ENCODE data around the gene CXCR6.

CXCR6 gene

GRCh38 chr3:45922950-45923590 is 20.2 kb upstream of the CXCR6 start:
- no peak for DNase-seq

GRCh38 chr3:45923755-45924154 is 19.5 kb upstream of the CXCR6 start:
- DNase-seq, result peak; percentile 5

GRCh38 chr3:45927881-45928280 is 15.4 kb upstream of the CXCR6 start:
- DNase-seq, result no peak

GRCh38 chr3:45929042-45929679 is 14.1 kb upstream of the CXCR6 start:
- DNase-seq, result peak; percentile 23

- no peak for DNase-seq
Observed at GRCh38 chr3:45931496-45931895, 11.8 kb upstream of the CXCR6 start.

- DNase-seq, result peak; percentile 79
Observed at GRCh38 chr3:45932112-45932511, 11.2 kb upstream of the CXCR6 start.

- DNase-seq, result no peak
Observed at GRCh38 chr3:45933591-45933990, 9.7 kb upstream of the CXCR6 start.

GRCh38 chr3:45936261-45936660 is 7.0 kb upstream of the CXCR6 start:
- DNase-seq, result no peak

- no peak for DNase-seq
Observed at GRCh38 chr3:45937206-45938042, 5.8 kb upstream of the CXCR6 start.

GRCh38 chr3:45938043-45938435 is 5.2 kb upstream of the CXCR6 start:
- DNase-seq, result no peak

- DNase-seq, result peak; percentile 83
Observed at GRCh38 chr3:45938864-45939263, 4.4 kb upstream of the CXCR6 start.

- DNase-seq, result peak; percentile 32
Observed at GRCh38 chr3:45939341-45939771, 3.9 kb upstream of the CXCR6 start.

GRCh38 chr3:45940004-45940780 is 3.1 kb upstream of the CXCR6 start:
- DNase-seq, result no peak

GRCh38 chr3:45940781-45941365 is 2.4 kb upstream of the CXCR6 start:
- DNase-seq, result no peak

GRCh38 chr3:45942051-45942825 is 1.0 kb upstream of the CXCR6 start:
- DNase-seq, result peak; percentile 21

- no peak for DNase-seq
Observed at GRCh38 chr3:45944830-45945620, 1.8 kb downstream of the CXCR6 start.

- no peak for DNase-seq
Observed at GRCh38 chr3:45946307-45946706, 3.0 kb downstream of the CXCR6 start.

GRCh38 chr3:45946875-45947274 is 3.6 kb downstream of the CXCR6 start:
- DNase-seq, result no peak

GRCh38 chr3:45947361-45947760 is 4.1 kb downstream of the CXCR6 start:
- DNase-seq, result no peak

GRCh38 chr3:45948311-45948781 is 5.1 kb downstream of the CXCR6 start:
- DNase-seq, result no peak

- no peak for DNase-seq
Observed at GRCh38 chr3:45948881-45949280, 5.6 kb downstream of the CXCR6 start.
